ENCODE data around the gene LARP6.
"Not testable (repeated sequence)": the region's sequence is repeated elsewhere in the genome, so short reads cannot be mapped to it uniquely, and the experiment has no call there.

The LARP6 gene

DNA sequence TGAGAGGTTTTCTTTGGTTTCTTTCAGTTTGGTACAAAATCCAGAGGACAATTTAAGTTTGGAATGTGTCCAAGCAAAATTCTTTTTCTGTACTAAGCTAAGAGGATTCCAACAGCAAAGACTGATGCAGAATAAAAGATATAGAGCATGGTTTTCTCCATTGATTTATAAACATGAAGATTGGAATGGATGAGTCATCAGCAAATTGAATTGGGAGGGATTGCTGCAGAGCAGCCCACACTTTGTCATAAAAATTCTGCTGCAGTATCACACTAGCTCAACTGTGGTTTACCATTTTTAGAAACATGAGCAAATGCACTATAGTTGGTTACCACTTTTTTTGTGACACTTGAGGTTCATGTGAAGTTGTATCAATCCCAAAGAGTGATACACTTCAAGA is 16.1 kb upstream of the LARP6 start:
- peaks cover 11 to 36% of the 10 kb centered on the region in 2 donors for H3K27me3 Mint-ChIP-seq
- H3K4me3 Mint-ChIP-seq, result no peak overlapping the region

DNA sequence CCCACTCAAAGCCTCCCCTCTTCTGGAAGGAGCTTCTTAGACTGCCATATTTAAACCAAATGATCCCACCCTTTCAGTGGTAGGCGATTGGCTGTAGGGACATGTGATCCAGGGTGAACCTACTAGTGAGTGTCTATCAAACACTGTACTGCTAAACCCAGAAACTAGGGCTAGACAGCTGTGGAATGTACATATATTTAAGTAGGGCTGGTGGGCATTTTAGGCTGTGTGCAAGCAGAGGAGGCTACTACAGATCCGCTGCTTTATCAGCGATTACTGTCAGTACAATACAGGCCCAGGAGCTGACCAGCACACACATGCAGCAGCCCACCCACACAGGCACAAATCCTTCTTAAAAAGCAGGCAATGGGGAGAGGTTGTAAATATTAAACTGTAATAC is 15.4 kb upstream of the LARP6 start:
- no peak for DNase-seq
- Mint-ChIP-seq H3K4me1 (ENCODE audit: low read depth in 2 of 2) (no peaks in the 10 kb centered on the region), H3K27ac (no peak overlapping the region), H3K4me3 (no peak overlapping the region), H3K36me3 (ENCODE audit: insufficient read depth) (no peaks in the 10 kb centered on the region), H3K9me3 (peaks cover 0 to 1% of the 10 kb centered on the region in 2 donors), H3K27me3 (peaks cover 10 to 33% of the 10 kb centered on the region in 2 donors)
- ATAC-seq (replicated peaks), result no peak

More for the DNA sequence above, 16.1 kb upstream of the LARP6 start:
- Mint-ChIP-seq H3K4me1 (ENCODE audit: low read depth in 2 of 2) (no peaks in the 10 kb centered on the region), H3K9me3 (peaks cover 0 to 1% of the 10 kb centered on the region in 2 donors), H3K27ac (no peak overlapping the region), H3K36me3 (ENCODE audit: insufficient read depth) (no peaks in the 10 kb centered on the region)
- no peak for ATAC-seq (replicated peaks)
- no peak for DNase-seq

DNA sequence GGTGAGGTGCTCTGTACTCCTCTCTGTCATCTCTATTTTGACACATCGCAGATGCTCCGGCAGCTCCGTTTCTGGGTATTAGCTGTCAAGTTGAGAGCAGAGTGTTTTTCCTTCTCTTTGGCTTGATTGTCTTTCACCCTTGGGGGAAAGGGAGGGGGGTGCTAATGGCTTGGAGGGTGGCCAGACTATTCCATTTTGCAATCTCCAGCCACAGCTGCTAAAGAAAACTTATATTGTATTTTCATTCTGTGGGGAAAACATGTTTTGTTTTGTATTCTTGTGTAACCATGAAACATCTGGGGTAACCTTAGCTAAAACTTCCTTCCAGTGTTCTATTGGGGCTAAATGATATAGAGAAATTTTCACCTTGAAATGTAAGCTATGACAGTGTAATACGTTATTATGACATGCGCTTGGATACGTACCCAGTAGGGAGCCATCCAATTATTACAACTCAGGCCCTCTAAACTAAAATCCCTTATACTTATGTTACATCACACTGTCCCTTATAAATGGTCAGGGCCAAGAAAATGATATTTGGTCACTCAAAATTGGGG is 14.0 kb upstream of the LARP6 start:
- Mint-ChIP-seq H3K4me1 (ENCODE audit: low read depth in 2 of 2) (no peaks in the 10 kb centered on the region), H3K36me3 (ENCODE audit: insufficient read depth) (no peaks in the 10 kb centered on the region), H3K4me3 (no peak overlapping the region), H3K27ac (no peak overlapping the region), H3K27me3 (peaks cover 4 to 29% of the 10 kb centered on the region in 2 donors), H3K9me3 (no peaks in the 10 kb centered on the region)
- ATAC-seq (replicated peaks) (no peak), DNase-seq (no peak)

DNA sequence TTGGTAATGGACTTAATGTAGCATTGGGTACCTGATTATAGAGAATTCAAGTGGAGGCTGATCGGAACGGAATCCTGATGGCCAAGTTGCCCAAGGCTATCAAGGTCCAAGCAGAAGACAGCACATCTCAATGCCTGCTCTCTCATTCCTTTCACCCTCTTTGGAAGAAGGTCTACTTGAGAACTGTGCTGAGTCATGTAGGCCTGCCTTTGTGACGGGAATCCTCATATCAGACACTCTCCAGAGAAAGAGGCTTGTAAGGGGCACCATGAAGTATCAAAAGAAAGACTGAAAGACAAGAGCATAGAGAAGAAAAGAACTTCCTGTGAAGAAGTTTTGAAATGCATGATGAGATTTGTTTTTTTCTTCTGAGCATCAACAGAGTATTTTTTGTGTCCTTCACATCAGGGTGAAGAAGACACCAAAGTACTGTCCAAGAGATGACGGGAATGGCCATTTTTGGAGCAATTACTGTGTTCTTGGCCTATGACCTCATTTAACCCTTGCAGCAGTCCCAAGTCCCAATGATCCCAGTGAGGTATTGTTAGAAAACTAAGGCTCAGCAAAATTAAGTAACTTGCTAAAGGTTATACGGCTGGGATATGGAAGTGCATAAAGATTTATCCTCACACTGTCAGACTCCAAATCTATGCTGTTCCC is 13.2 kb upstream of the LARP6 start:
- no peak for ATAC-seq (replicated peaks)

DNA sequence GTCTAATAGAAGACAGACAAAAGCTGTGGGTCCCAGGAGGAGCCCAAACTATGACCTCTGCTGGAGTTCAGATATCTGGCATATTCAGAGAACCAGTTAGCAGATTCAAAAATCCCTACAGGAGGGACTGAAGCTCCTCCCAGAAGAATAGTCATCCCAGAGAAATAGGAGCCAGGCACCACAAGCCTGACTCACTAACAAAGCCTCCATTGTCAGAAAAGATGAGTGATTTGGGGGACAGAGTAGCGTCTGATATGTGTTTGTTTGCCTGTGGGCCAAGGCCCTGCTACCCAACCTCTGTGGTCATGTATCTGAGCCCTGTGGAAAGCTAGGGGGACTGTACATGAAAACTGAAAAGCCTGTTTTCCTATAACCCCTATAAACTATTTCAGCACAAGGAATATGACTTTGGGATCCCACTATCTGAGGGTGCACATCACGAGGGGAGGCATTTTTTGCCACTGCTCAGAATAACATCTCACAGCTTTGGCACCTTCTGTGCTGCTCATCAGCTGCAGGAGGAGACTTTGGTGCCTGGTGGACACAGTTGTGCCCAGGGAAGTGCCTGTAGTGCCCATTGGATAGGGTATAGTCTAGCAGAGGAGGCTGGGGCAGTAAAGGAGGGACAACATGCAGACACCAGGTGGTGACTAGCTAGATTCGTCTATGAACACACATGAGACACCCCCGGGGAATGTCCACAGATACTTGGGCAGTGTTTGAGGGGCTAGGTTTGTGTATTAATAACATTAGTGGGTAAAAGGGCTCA is 9.7 kb upstream of the LARP6 start:
- Mint-ChIP-seq H3K27ac (no peak overlapping the region), H3K36me3 (ENCODE audit: insufficient read depth) (no peaks in the 10 kb centered on the region), H3K4me3 (no peak overlapping the region), H3K9me3 (no peaks in the 10 kb centered on the region), H3K4me1 (ENCODE audit: low read depth in 2 of 2) (no peaks in the 10 kb centered on the region), H3K27me3 (peaks cover 6 to 58% of the 10 kb centered on the region in 2 donors)
- ATAC-seq (replicated peaks) (no peak), DNase-seq (no peak)

More for the DNA sequence above, 13.2 kb upstream of the LARP6 start:
- H3K9me3 Mint-ChIP-seq, result no peaks in the 10 kb centered on the region
- DNase-seq, result no peak
- peaks cover 4 to 23% of the 10 kb centered on the region in 2 donors for H3K27me3 Mint-ChIP-seq
- no peak overlapping the region for H3K27ac Mint-ChIP-seq
- H3K36me3 Mint-ChIP-seq (ENCODE audit: insufficient read depth), result no peaks in the 10 kb centered on the region
- H3K4me1 Mint-ChIP-seq (ENCODE audit: low read depth in 2 of 2), result no peaks in the 10 kb centered on the region
- no peak overlapping the region for H3K4me3 Mint-ChIP-seq

DNA sequence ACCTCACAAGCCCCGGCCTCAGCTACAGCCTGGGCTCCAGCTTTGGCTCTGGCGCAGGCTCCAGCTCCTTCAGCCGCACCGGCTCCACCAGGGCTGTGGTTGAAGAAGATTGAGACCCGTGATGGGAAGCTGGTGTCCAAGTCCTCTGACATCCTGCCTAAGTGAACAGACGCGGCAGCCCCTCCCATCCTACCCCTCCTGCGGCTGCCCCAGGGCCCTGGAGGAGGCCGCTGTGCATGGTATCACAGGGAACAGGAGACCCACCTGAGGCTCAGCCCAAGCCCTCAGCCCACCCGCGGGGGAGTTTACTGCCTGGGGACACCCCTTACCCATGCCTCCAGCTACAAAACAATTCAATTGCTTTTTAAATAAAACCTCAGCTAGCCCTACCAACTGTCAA is 6.0 kb upstream of the LARP6 start:
- DNase-seq (no peak), ATAC-seq (replicated peaks) (no peak)
- Mint-ChIP-seq H3K9me3 (no peaks in the 10 kb centered on the region), H3K4me1 (ENCODE audit: low read depth in 2 of 2) (no peaks in the 10 kb centered on the region), H3K36me3 (ENCODE audit: insufficient read depth) (no peaks in the 10 kb centered on the region), H3K27ac (no peak overlapping the region), H3K27me3 (peaks cover 35 to 84% of the 10 kb centered on the region in 2 donors), H3K4me3 (no peak overlapping the region)

DNA sequence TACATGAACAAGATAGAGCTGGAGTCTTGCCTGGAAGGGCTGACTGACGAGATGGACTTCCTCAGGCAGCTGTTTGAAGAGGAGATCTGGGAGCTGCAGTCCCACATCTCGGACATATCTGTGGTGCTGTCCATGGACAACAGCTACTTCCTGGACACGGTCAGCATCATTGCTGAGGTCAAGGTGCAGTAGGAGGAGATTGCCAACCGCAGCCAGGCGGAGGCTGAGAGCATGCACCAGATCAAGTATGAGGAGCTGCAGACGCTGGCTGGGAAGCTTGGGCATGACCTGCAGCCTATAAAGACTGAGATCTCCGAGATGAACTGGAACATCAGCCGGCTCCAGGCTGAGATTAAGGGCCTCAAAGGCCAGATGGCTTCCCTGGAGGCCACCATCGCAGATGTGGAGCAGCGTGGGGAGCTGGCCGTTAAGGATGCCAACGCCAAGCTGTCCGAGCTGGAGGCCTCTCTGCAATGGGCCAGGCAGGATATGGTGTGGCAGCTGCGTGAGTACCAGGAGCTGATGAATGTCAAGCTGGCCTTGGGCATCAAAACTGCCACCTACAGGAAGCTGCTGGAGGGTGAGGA is 5.5 kb upstream of the LARP6 start:
- Mint-ChIP-seq H3K27me3 (peaks cover 41 to 87% of the 10 kb centered on the region in 2 donors), H3K4me1 (ENCODE audit: low read depth in 2 of 2) (peaks cover 3% of the 10 kb centered on the region in 2 donors), H3K9me3 (no peaks in the 10 kb centered on the region), H3K27ac (no peak overlapping the region), H3K36me3 (ENCODE audit: insufficient read depth) (no peaks in the 10 kb centered on the region), H3K4me3 (no peak overlapping the region)
- ATAC-seq (replicated peaks) (no peak), DNase-seq (no peak)

DNA sequence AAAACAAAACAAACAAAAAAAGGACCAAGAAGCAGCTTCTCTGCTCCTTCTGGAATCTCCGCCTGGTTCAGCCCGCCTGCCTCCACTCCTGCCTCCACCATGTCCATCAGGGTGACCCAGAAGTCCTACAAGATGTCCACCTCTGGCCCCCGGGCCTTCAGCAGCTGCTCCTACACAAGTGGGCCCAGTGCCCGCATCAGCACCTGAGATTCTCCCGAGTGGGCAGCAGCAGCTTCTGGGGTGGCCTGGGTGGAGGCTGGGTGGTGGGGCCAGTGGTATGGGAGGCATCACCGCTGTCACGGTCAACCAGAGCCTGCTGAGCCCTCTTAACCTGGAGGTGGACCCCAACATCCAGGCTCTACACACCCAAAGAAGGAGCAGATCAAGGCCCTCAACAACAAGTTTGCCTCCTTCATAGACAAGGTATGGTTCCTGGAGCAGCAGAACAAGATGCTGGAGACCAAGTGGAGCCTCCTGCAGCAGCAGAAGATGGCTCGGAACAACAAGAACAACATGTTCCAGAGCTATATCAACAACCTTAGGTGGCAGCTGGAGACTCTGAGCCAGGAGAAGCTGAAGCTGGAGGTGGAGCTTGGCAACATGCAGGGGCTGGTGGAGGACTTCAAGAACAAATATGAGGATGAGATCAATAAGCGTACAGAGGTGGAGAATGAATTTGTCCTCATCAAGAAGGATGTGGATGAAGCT is 4.8 kb upstream of the LARP6 start:
- H3K9me3 Mint-ChIP-seq; ATAC-seq (replicated peaks); H3K27ac Mint-ChIP-seq; H3K4me1 Mint-ChIP-seq (ENCODE audit: low read depth in 2 of 2); DNase-seq; H3K4me3 Mint-ChIP-seq; H3K36me3 Mint-ChIP-seq (ENCODE audit: insufficient read depth): not testable (repeated sequence)
- peaks cover 43 to 85% of the 10 kb centered on the region in 2 donors for H3K27me3 Mint-ChIP-seq

DNA sequence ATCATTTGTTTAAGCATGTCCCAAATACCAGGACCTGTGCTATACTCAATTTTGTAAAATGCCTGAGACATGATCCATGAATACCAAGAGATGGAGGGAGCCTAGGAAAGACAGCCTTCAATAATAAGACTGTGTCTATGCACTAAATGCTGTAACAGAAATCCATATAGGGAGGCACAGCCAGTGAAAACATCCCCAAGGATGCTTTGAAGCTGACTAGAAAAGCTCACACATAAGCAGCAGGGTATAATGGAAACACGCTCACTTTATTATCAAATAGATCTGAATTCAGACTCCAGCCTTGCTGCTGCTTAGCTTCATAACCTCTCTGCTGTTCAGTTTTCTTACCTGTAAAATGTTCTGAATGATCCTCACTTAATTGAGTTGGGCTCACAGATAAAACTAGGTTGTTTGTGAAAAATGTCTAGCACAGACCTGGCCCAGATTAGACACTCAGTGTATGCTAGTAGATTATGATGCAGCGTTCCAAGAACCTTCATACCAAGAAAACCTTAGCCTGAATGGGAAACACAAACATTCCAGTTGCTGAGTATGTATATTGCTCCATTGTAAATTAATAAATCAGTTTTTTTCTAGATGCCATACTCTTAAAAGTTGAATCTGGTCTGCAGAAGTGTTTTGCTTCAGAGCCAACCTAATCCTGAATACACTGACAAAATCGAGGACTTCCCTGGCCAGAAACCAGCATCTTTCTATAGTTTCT is 3.8 kb upstream of the LARP6 start:
- no peak overlapping the region for H3K27ac Mint-ChIP-seq
- no peaks in the 10 kb centered on the region for H3K36me3 Mint-ChIP-seq (ENCODE audit: insufficient read depth)
- ATAC-seq (replicated peaks) (no peak), DNase-seq (no peak)
- no peak overlapping the region for H3K4me3 Mint-ChIP-seq
- H3K27me3 Mint-ChIP-seq, result peaks cover 49 to 88% of the 10 kb centered on the region in 2 donors
- no peaks in the 10 kb centered on the region for H3K9me3 Mint-ChIP-seq
- peaks cover 5 to 6% of the 10 kb centered on the region in 2 donors for H3K4me1 Mint-ChIP-seq (ENCODE audit: low read depth in 2 of 2)

DNA sequence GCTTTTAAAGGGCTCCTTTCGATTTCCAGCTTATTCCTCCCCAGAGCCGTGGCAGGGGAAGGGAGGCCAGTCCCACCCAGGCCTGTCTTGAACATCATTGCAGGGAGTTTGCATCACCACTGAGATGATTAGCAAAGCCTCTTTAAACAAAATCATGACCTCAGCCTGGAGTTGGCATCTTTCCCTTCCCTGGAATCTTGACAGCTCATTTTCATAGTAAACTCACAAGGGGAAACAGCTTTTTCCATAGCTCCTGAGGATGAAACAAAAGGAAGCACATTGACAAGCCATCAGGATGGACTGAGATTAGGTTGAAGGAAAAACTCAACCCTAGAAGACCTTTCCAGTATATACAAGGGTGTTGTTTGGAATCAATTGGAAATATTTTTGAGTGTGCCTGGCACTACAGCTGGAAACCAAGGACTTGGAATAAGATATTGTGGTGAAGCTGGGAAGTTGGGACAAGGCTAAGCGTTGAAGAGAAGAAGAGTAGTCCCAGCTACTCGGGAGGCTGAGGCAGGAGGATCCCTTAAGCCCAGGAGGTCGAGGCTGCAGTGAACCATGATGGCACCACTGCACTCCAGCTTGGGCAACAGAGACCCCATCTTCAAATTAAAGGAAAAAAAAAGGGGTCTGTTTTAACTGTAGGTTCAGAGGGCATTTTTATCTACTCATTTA is 3.1 kb upstream of the LARP6 start:
- H3K27ac Mint-ChIP-seq, result no peak overlapping the region
- no peaks in the 10 kb centered on the region for H3K9me3 Mint-ChIP-seq
- H3K4me3 Mint-ChIP-seq, result no peak overlapping the region
- H3K27me3 Mint-ChIP-seq, result peaks cover 55 to 94% of the 10 kb centered on the region in 2 donors
- DNase-seq (no peak), ATAC-seq (replicated peaks) (no peak)
- H3K4me1 Mint-ChIP-seq (ENCODE audit: low read depth in 2 of 2), result peaks cover 5 to 6% of the 10 kb centered on the region in 2 donors
- H3K36me3 Mint-ChIP-seq (ENCODE audit: insufficient read depth), result no peaks in the 10 kb centered on the region

DNA sequence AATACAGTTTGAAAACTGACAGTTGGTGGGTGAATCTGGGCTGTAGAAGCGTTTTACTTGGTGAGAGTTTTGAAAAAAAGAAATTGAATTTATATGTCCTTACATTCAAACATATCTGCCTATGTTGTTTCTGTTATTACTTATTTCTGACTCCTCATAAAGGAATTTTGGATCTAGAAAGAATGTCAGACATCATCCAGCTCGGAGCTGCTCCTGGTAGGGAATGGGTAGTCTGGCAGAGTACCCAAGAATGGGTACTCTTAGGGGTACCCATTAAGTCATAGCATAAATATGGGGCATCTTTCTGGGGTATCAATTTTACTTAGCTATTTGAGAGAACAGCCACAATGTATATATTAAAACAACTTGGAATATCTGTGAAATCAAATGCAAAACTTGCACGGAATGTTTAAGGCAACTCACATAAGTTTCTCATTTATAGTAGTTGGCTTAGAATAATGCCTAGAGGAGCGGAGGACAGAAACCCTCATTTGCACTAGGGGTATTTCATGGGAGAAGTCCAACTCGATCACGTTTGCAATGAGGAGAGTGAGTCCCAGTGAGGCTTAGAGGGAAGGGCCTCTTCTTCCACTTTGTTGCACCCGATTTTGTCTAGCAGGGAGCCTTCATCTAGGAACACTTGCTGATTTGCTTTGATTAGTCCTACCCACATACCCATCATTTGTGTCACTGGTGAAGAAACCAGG is 2.4 kb upstream of the LARP6 start:
- Mint-ChIP-seq H3K27me3 (peaks cover 62 to 94% of the 10 kb centered on the region in 2 donors), H3K4me3 (no peak overlapping the region), H3K4me1 (ENCODE audit: low read depth in 2 of 2) (peaks cover 5 to 6% of the 10 kb centered on the region in 2 donors), H3K36me3 (ENCODE audit: insufficient read depth) (no peaks in the 10 kb centered on the region), H3K9me3 (no peaks in the 10 kb centered on the region), H3K27ac (no peak overlapping the region)
- DNase-seq, result no peak
- ATAC-seq (replicated peaks), result no peak

DNA sequence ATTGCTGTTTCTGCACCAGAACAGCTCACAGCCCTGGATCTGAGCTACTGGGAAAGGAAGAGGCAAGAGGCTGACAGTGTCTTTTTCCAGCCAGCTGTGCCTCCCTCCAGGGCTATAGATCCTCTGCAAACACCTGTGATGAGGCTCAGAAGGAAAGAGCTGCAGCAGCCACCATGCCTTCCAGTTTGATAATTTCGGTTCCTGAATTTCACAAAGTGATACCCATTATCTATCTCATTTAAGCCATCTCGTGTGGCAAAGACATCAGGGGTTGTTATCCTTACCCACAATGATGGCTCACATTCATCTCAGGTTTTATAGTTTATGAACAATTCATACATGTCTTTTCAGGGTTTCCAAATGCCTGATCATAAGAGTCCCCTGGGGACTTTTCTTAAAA is 1.8 kb upstream of the LARP6 start:
- Mint-ChIP-seq H3K4me3 (no peak overlapping the region), H3K27me3 (peaks cover 67 to 94% of the 10 kb centered on the region in 2 donors), H3K27ac (no peak overlapping the region), H3K36me3 (ENCODE audit: insufficient read depth) (no peaks in the 10 kb centered on the region), H3K4me1 (ENCODE audit: low read depth in 2 of 2) (peaks cover 5 to 6% of the 10 kb centered on the region in 2 donors), H3K9me3 (no peaks in the 10 kb centered on the region)
- DNase-seq, result no peak
- ATAC-seq (replicated peaks), result no peak

Data from effector memory CD8-positive, alpha-beta T cell (primary cell).